Measurements from ENCODE around the gene TTC39C.
A peak's percentile ranks its signal among the peaks of the same experiment; 100 is the strongest.

The TTC39C gene

GRCh38 chr18:24054130-24054529 is 39.6 kb downstream of the TTC39C start:
- no peak overlapping the region for H3K27ac ChIP-seq (ENCODE audit: low read length)
- no peaks in the 10 kb centered on the region for H3K36me3 ChIP-seq (ENCODE audit: insufficient read depth, low read length)
- H3K4me1 ChIP-seq (ENCODE audit: insufficient read depth, low read length) = no peaks in the 10 kb centered on the region
- DNase-seq = no peak
- H2AFZ ChIP-seq (ENCODE audit: low read depth, low read length) = no peak overlapping the region
- no peak overlapping the region for H3K9ac ChIP-seq (ENCODE audit: low read depth, low read length)
- peak; percentile 74 for ATAC-seq (ENCODE audit: insufficient read depth, low read depth)
- peaks cover 58% of the 10 kb centered on the region for H4K20me1 ChIP-seq (ENCODE audit: insufficient read depth, low read length)
- no peak overlapping the region for H3K4me3 ChIP-seq (ENCODE audit: low read depth in 1 of 2, low read length in 2 of 2)
- no peaks in the 10 kb centered on the region for H3K27me3 ChIP-seq (ENCODE audit: insufficient read depth, low read length, poor library complexity)
- peaks cover 76% of the 10 kb centered on the region for H3K79me2 ChIP-seq (ENCODE audit: insufficient read depth, low read length)
- no peak overlapping the region for H3K4me2 ChIP-seq (ENCODE audit: insufficient read depth, low read length)
- no peaks in the 10 kb centered on the region for H3K9me3 ChIP-seq (ENCODE audit: insufficient read depth, low read length, severe bottlenecking)
- TF ChIP-seq EZH2 (IDR thresholded peaks at IDR 0.05; ENCODE audit: borderline replicate concordance, low read depth, low read length, severe bottlenecking) = no peak
- TF ChIP-seq, protein P1, sequence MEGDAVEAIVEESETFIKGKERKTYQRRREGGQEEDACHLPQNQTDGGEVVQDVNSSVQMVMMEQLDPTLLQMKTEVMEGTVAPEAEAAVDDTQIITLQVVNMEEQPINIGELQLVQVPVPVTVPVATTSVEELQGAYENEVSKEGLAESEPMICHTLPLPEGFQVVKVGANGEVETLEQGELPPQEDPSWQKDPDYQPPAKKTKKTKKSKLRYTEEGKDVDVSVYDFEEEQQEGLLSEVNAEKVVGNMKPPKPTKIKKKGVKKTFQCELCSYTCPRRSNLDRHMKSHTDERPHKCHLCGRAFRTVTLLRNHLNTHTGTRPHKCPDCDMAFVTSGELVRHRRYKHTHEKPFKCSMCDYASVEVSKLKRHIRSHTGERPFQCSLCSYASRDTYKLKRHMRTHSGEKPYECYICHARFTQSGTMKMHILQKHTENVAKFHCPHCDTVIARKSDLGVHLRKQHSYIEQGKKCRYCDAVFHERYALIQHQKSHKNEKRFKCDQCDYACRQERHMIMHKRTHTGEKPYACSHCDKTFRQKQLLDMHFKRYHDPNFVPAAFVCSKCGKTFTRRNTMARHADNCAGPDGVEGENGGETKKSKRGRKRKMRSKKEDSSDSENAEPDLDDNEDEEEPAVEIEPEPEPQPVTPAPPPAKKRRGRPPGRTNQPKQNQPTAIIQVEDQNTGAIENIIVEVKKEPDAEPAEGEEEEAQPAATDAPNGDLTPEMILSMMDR (IDR thresholded peaks at IDR 0.05; ENCODE audit: borderline replicate concordance, extremely low read depth, low read length, poor library complexity, severe bottlenecking) = no peak

GRCh38 chr18:24055009-24055804 is 40.7 kb downstream of the TTC39C start:
- Histone ChIP-seq H3K27me3 (ENCODE audit: insufficient read depth, low read length, poor library complexity) (no peaks in the 10 kb centered on the region), H2AFZ (ENCODE audit: low read depth, low read length) (no peak overlapping the region), H3K27ac (ENCODE audit: low read length) (no peak overlapping the region), H3K9me3 (ENCODE audit: insufficient read depth, low read length, severe bottlenecking) (no peaks in the 10 kb centered on the region), H3K9ac (ENCODE audit: low read depth, low read length) (no peak overlapping the region), H3K4me2 (ENCODE audit: insufficient read depth, low read length) (no peak overlapping the region), H4K20me1 (ENCODE audit: insufficient read depth, low read length) (peaks cover 52% of the 10 kb centered on the region; the same call in 1 of the 2 replicates), H3K79me2 (ENCODE audit: insufficient read depth, low read length) (peaks cover 72% of the 10 kb centered on the region), H3K36me3 (ENCODE audit: insufficient read depth, low read length) (no peaks in the 10 kb centered on the region), H3K4me3 (ENCODE audit: low read depth in 1 of 2, low read length in 2 of 2) (no peak overlapping the region), H3K4me1 (ENCODE audit: insufficient read depth, low read length) (no peaks in the 10 kb centered on the region)
- DNase-seq (no peak), ATAC-seq (ENCODE audit: insufficient read depth, low read depth) (no peak)
- no peak for TF ChIP-seq EZH2 (IDR thresholded peaks at IDR 0.05; ENCODE audit: borderline replicate concordance, low read depth, low read length, severe bottlenecking)
- TF ChIP-seq, protein P1 (IDR thresholded peaks at IDR 0.05; ENCODE audit: borderline replicate concordance, extremely low read depth, low read length, poor library complexity, severe bottlenecking) = no peak

DNA sequence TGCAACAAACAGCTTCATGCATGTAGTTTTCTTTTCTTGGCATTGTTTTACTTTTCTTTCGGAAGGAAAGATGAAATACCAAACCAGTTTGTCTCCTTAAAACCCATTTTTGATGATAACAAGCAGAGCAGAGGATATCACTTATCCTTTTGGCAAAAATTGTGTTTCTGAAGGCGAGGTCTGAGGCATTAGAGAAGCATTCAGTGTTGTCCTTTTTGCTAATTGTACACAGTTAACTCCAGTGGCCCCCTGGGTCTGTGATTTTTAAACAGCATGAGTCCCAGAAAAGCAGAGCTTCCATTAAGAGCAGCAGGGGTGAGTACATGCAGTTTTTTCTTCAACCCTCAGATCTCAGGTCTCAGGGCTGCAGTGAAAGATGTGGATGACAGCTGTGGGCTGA is 41.3 kb downstream of the TTC39C start:
- Histone ChIP-seq H3K9ac (ENCODE audit: low read depth, low read length) (no peak overlapping the region), H3K4me3 (ENCODE audit: low read depth in 1 of 2, low read length in 2 of 2) (no peak overlapping the region), H2AFZ (ENCODE audit: low read depth, low read length) (no peak overlapping the region), H3K4me1 (ENCODE audit: insufficient read depth, low read length) (no peaks in the 10 kb centered on the region), H3K79me2 (ENCODE audit: insufficient read depth, low read length) (peaks cover 71% of the 10 kb centered on the region), H3K36me3 (ENCODE audit: insufficient read depth, low read length) (no peaks in the 10 kb centered on the region), H3K27ac (ENCODE audit: low read length) (no peak overlapping the region), H3K9me3 (ENCODE audit: insufficient read depth, low read length, severe bottlenecking) (no peaks in the 10 kb centered on the region), H3K4me2 (ENCODE audit: insufficient read depth, low read length) (no peak overlapping the region), H3K27me3 (ENCODE audit: insufficient read depth, low read length, poor library complexity) (no peaks in the 10 kb centered on the region), H4K20me1 (ENCODE audit: insufficient read depth, low read length) (peaks cover 55% of the 10 kb centered on the region; the same call in 1 of the 2 replicates)
- DNase-seq = no peak
- no peak for TF ChIP-seq EZH2 (IDR thresholded peaks at IDR 0.05; ENCODE audit: borderline replicate concordance, low read depth, low read length, severe bottlenecking)
- TF ChIP-seq, protein P1 (IDR thresholded peaks at IDR 0.05; ENCODE audit: borderline replicate concordance, extremely low read depth, low read length, poor library complexity, severe bottlenecking) = no peak
- ATAC-seq (ENCODE audit: insufficient read depth, low read depth) = no peak; the same call in 2 of the 3 replicates

All from DND-41 (cell line).